Uterus (tissue), 4 donors: ENCODE results near the gene ADGRL3. TPM values are rescaled to one million over a fixed set of nuclear protein-coding genes. Genes with fewer than 3 reads are reported as not detected.
A peak's percentile ranks its signal among the peaks of the same experiment; 100 is the strongest.

Experiments
- DNase-seq, 2 donors: peaks; one replicate each; pipeline ENCODE4 v3.0.0-alpha.2; 2019 to 2020
- H3K27ac ChIP-seq, 2 donors: fragments of 200-600 bp; sonication (generic); 1 replicate in 1 of 2; 2 replicates in 1 of 2; pipeline ENCODE4 v1.5.1; 2016 to 2018
- H3K27me3 ChIP-seq, 2 donors: fragments of 200-600 bp; sonication (generic); one replicate each; pipeline ENCODE4 v1.5.1; 2018 to 2019; ENCODE audit warnings: control low read depth in 1 of 2
- H3K36me3 ChIP-seq, 2 donors: fragments of 200-600 bp; sonication (generic); one replicate each; pipeline ENCODE4 v1.5.1; 2019; ENCODE audit warnings: control low read depth in 1 of 2
- H3K4me1 ChIP-seq, 2 donors: fragments of 200-600 bp; sonication (generic); one replicate each; pipeline ENCODE4 v1.5.1; 2018 to 2019; ENCODE audit warnings: control low read depth in 1 of 2
- H3K4me3 ChIP-seq, 2 donors: fragments of 200-600 bp; sonication (generic); 1 replicate in 1 of 2; 2 replicates in 1 of 2; pipeline ENCODE4 v1.5.1; 2018 to 2019; ENCODE audit warnings: mild to moderate bottlenecking in 1 of 2
- H3K9me3 ChIP-seq, 2 donors: fragments of 200-600 bp; sonication (generic); one replicate each; pipeline ENCODE4 v1.5.1; 2019; ENCODE audit warnings: control low read depth in 1 of 2
- CTCF ChIP-seq, 4 experiments: fragments of 200-600 bp in 2 of 4; fragments of 450-650 bp in 2 of 4; sonication (generic) in 2 of 4; IDR thresholded peaks; one replicate each; pipeline ENCODE4 v1.5.1; 2016 to 2019; ENCODE audit warnings: antibody characterized with exemption in 4 of 4, mild to moderate bottlenecking in 2 of 4, moderate library complexity in 1 of 4
- POLR2A ChIP-seq, 2 donors: fragments of 450-650 bp; IDR thresholded peaks; one replicate each; pipeline ENCODE4 v1.6.1; 2016; ENCODE audit warnings: antibody characterized with exemption in 2 of 2, mild to moderate bottlenecking in 1 of 2, moderate library complexity in 1 of 2
- intact Hi-C: fragments of 100-400 bp; cut with DNase I; formaldehyde crosslinking; loops from one replicate; pipeline ENCODE4 v1.15.1; 2023; ENCODE audit warnings: low total_unique reads
- total RNA-seq, 4 donors: library from RNA; depleted of rRNA in 3 of 4; stranded (reverse); fragments of >200 nt in 3 of 4; gene quantifications; one replicate each; pipeline versions ENCODE4 v1.1.0 to v1.2.4, GENCODE V29; 2014 to 2023
- donor health status: DM: yes; HTN: yes; CAD: no.

ADGRL3 gene
- total RNA-seq, 4 donors from 2014 or later: 31.5 to 411 (median 74.3) TPM

- intact Hi-C loops: no loop called here
- Histone ChIP-seq H3K9me3 (no peaks in the 10 kb centered on the region), H3K4me3 (no peak overlapping the region), H3K36me3 (no peaks in the 10 kb centered on the region), H3K4me1 (no peaks in the 10 kb centered on the region), H3K27me3 (no peaks in the 10 kb centered on the region), H3K27ac (no peak overlapping the region)
- no peak for TF ChIP-seq POLR2A (IDR thresholded peaks at IDR 0.05)
- TF ChIP-seq CTCF (IDR thresholded peaks at IDR 0.05): no peak
- no peak for DNase-seq
Measured at GRCh38 chr4:61727286-61727685, 527.2 kb downstream of the ADGRL3 start.

- H3K36me3 ChIP-seq: no peaks in the 10 kb centered on the region
- no peaks in the 10 kb centered on the region for H3K4me1 ChIP-seq
- H3K4me3 ChIP-seq: no peak overlapping the region
- no peaks in the 10 kb centered on the region for H3K9me3 ChIP-seq
- TF ChIP-seq POLR2A (IDR thresholded peaks at IDR 0.05) (no peak), CTCF (IDR thresholded peaks at IDR 0.05) (no peak)
- H3K27me3 ChIP-seq: no peaks in the 10 kb centered on the region
- no peak overlapping the region for H3K27ac ChIP-seq
- intact Hi-C loops: no loop called here
- no peak for DNase-seq
Measured at GRCh38 chr4:61734409-61734808, 534.3 kb downstream of the ADGRL3 start.

GRCh38 chr4:61739887-61740286, 539.8 kb downstream of the ADGRL3 start:
- no peaks in the 10 kb centered on the region for H3K36me3 ChIP-seq
- TF ChIP-seq CTCF (IDR thresholded peaks at IDR 0.05): no peak
- TF ChIP-seq POLR2A (IDR thresholded peaks at IDR 0.05): no peak
- intact Hi-C loops: no loop called here
- H3K27ac ChIP-seq: no peak overlapping the region
- no peak for DNase-seq
- no peaks in the 10 kb centered on the region for H3K27me3 ChIP-seq
- H3K9me3 ChIP-seq: no peaks in the 10 kb centered on the region
- H3K4me3 ChIP-seq: no peak overlapping the region
- no peaks in the 10 kb centered on the region for H3K4me1 ChIP-seq

GRCh38 chr4:61740886-61741285, 540.8 kb downstream of the ADGRL3 start:
- Histone ChIP-seq H3K9me3 (no peaks in the 10 kb centered on the region), H3K27ac (no peak overlapping the region), H3K36me3 (no peaks in the 10 kb centered on the region), H3K27me3 (no peaks in the 10 kb centered on the region), H3K4me3 (no peak overlapping the region), H3K4me1 (no peaks in the 10 kb centered on the region)
- no peak for DNase-seq
- no peak for TF ChIP-seq CTCF (IDR thresholded peaks at IDR 0.05)
- no peak for TF ChIP-seq POLR2A (IDR thresholded peaks at IDR 0.05)
- intact Hi-C loops: no loop called here

- Histone ChIP-seq H3K36me3 (no peaks in the 10 kb centered on the region), H3K4me1 (no peaks in the 10 kb centered on the region), H3K27me3 (no peaks in the 10 kb centered on the region), H3K9me3 (no peaks in the 10 kb centered on the region), H3K27ac (no peak overlapping the region), H3K4me3 (no peak overlapping the region)
- DNase-seq: no peak
- peak in 3 of 4 experiments; percentile 3 to 6 (median 3) for TF ChIP-seq CTCF (IDR thresholded peaks at IDR 0.05)
- no peak for TF ChIP-seq POLR2A (IDR thresholded peaks at IDR 0.05)
- intact Hi-C loops: no loop called here
Measured at GRCh38 chr4:61741327-61742096, 541.4 kb downstream of the ADGRL3 start.
